Activated CD4-positive, alpha-beta T cell treated with anti-CD3 and anti-CD28 coated beads, Interleukin-2, amount 50 U/mL, for 4 hours (primary cell): ENCODE data around the gene FRMD1.

Experiments used
- DNase-seq, 2 experiments: peaks; one replicate each; pipeline ENCODE4 v3.0.0-alpha.2; 2020

Gene FRMD1

GRCh38 chr6:168022488-168023321 is 56.3 kb downstream of the FRMD1 start:
- DNase-seq = no peak

- no peak for DNase-seq
Observed at GRCh38 chr6:168021581-168021980, 57.4 kb downstream of the FRMD1 start.

GRCh38 chr6:168020242-168020641 is 58.8 kb downstream of the FRMD1 start:
- DNase-seq = no peak

GRCh38 chr6:168018664-168019063 is 60.3 kb downstream of the FRMD1 start:
- DNase-seq = no peak

GRCh38 chr6:168017629-168018028 is 61.4 kb downstream of the FRMD1 start:
- DNase-seq = no peak

- no peak for DNase-seq
Observed at GRCh38 chr6:168016721-168017525, 62.1 kb downstream of the FRMD1 start.

- no peak for DNase-seq
Observed at GRCh38 chr6:168016176-168016620, 62.8 kb downstream of the FRMD1 start.

- DNase-seq = no peak
Observed at GRCh38 chr6:168015482-168016175, 63.4 kb downstream of the FRMD1 start.

- DNase-seq = no peak
Observed at GRCh38 chr6:168015009-168015408, 64.0 kb downstream of the FRMD1 start.

GRCh38 chr6:168014428-168014827 is 64.6 kb downstream of the FRMD1 start:
- DNase-seq = no peak

- no peak for DNase-seq
Observed at GRCh38 chr6:168013250-168013915, 65.6 kb downstream of the FRMD1 start.

GRCh38 chr6:168012431-168013249 is 66.4 kb downstream of the FRMD1 start:
- DNase-seq = no peak

GRCh38 chr6:168011291-168011690 is 67.7 kb downstream of the FRMD1 start:
- no peak for DNase-seq

- no peak for DNase-seq
Observed at GRCh38 chr6:168009331-168009730, 69.7 kb downstream of the FRMD1 start.

- no peak for DNase-seq
Observed at GRCh38 chr6:168007592-168008338, 71.2 kb downstream of the FRMD1 start.

GRCh38 chr6:168005796-168006195 is 73.2 kb downstream of the FRMD1 start:
- DNase-seq = no peak

- DNase-seq = no peak
Observed at GRCh38 chr6:168004945-168005344, 74.1 kb downstream of the FRMD1 start.

GRCh38 chr6:168004023-168004422 is 75.0 kb downstream of the FRMD1 start:
- DNase-seq = no peak
